GM21576 (cell line): ENCODE results near the gene DISC1.

Experiments
- ATAC-seq: cut with Tn5 transposase; IDR thresholded peaks from one replicate; pipeline ENCODE4 v1.9.1; 2021; ENCODE audit warnings: mild to moderate bottlenecking, moderate library complexity; ENCODE audit not compliant: unreplicated experiment

Gene DISC1

GRCh38 chr1:231971397-231972110, 345.0 kb downstream of the DISC1 start:
- ATAC-seq, result no peak

DNA sequence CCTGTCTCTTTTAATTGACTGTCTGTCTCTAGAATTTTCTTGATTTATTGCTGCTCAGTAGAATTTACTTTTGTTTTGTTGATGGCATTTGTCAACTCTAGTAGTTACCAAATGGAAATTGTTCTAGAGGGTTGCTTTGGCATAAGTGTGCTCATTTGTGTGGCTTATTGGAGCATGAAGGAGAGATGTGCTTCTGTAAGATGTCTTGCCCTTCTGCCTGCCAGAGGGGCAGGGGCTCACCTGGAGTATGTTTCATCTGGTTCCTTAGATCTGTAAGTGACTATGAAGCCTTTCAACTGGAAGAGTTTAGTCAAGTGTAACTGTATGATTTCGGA, 345.5 kb downstream of the DISC1 start:
- no peak for ATAC-seq

DNA sequence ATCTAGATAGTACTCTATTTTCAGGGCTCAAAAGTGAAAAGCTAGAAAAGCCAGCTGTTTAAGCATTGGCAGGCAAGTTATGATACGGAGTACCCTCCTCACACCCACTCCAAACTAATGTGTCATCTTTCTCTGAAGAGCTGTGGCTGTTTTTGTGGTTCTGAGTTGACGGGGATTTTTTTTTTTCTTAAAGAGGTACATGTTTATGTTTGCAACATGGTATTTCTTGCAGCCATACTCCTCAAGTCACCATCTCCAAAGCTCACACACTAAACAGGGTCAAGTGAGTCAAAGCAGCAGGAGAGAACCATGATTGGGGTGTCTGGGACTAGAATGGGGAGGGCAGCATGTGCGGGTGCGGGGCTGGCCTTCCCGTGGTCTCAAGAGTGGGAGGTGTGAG, 347.2 kb downstream of the DISC1 start:
- ATAC-seq, result no peak

DNA sequence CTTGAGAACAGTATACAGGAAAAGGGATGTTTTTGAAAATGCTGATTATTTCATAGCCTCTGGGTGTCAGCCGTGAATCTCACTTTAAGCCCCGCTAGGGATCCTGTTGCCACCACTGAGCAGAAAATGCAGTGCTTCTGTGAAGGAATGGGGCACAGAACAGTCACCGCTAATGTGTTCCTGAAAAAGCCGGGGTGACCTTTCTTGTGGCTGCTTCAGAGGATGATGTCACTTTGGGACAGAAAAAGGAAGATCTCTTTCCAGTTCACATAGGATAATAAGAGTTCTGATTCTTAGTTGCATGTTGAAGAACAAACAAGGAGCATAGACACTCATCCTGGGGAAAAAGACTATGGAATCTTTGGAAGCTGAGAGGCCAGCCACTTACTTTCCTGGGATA, 349.6 kb downstream of the DISC1 start:
- no peak for ATAC-seq

DNA sequence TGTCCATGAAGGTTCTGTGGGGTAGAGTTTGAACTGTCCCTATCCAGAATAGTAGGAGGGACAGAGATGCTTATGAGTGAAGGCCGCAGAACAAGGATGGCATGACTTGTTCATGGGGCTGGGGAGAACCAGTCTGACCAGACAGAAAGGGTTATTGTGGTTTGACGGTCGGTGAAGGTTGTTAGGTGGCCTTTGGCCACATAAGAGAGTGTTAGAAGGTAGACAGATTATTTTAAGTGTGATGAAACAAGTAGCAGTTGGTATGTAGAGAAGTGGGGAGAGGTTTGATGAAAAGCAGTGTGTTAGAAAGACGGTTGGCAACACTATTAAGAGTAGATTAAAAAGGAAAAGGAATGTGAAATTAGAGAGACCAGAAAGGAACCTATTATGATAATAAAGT, 355.1 kb downstream of the DISC1 start:
- ATAC-seq, result no peak

- no peak for ATAC-seq
These were observed 356.4 kb downstream of the DISC1 start for GRCh38 chr1:231982871-231983587.

GRCh38 chr1:231983588-231984193, 357.1 kb downstream of the DISC1 start:
- no peak for ATAC-seq

- ATAC-seq, result no peak
These were observed 358.9 kb downstream of the DISC1 start for GRCh38 chr1:231985296-231986023.

DNA sequence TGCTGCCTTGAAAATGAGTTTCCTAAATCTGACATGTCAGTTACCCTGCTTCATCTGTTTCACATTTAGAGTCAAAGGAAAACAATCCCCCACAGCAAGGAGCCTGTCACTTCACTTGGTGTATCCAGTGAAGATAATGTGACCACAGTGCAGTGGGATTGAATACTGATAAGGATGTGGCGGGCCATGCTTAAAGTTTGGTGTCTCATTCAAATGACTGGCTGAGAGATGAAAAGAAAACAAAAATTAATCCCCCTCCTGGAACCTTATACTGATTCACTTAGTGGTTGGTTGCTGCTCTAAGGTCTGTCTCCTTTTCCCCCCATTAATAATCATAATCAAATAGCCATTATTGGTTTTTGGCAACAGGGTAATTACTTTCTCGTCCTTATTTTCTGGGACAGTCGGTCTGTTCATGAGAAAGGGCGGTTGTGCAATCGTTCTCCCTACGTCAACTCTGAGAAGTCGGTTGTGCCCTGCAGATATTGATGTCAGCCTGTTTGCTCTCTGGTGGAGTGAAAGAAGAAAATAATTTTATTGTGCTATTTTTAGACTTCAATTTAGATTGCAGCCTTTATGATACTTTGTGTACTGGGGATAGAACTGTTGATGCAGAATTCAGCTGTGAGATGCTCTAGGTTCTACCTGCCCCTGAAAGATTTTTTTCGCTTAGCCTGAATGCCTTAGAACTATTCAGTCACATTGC, 360.2 kb downstream of the DISC1 start:
- no peak for ATAC-seq

DNA sequence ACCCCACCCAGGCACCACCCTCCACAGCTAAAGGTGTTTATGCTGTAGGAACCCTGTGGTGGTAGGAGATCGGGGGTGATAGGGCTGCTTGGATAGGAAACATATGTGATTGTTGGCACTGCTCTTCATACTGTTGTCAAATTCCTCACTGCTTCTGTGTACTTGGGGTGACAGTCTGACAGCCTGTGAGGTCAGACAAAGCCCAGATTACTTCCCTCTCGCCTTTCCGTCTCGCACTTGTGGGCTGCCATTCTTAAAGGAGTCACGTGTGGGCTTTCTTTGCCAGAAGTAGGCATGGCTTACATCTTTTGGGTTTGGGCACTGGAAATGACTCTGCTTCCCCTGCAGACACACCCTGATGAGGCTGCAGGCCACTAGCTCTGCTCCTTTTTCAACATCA, 363.8 kb downstream of the DISC1 start:
- ATAC-seq, result no peak

DNA sequence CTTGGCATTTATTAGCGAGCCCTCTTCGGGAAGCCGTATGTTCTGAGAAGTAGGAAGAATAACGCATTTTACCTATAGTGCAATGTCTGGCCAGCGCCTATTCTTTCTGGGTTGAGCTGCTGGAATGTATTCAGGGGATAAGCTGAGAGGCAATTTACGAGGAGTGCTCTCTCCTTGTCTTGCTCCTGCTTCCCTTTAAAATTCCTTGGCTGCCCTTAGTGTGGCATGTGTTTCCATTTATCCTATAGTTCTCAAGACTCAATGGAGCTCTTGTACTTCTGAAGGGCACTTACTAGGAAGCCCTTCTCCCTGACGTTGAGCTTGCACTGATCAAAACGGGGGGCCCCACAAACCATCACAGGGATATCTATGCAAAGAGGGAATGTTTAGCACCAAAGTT, 364.6 kb downstream of the DISC1 start:
- no peak for ATAC-seq

GRCh38 chr1:231993968-231994455, 367.4 kb downstream of the DISC1 start:
- no peak for ATAC-seq

- no peak for ATAC-seq
These were observed 372.2 kb downstream of the DISC1 start for GRCh38 chr1:231998791-231999190.

DNA sequence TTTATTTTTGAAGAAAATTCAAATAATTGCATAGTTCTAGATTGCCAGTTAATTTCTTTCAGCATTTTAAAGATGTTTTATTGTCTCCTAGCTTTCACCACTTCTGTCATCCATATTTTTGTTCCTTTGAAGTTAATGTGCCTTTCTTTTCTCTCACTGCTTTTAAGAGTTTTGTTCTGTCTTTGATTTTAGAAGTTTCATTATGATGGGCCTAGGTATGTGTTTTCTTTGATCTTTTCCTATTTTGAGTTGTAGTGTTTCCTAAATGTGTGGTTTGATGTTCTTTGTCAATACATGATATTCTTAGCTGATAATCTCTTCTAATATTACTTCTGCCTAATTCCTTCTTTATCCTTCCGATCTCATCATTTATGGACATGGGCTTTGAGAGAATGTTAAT, 378.7 kb downstream of the DISC1 start:
- no peak for ATAC-seq

DNA sequence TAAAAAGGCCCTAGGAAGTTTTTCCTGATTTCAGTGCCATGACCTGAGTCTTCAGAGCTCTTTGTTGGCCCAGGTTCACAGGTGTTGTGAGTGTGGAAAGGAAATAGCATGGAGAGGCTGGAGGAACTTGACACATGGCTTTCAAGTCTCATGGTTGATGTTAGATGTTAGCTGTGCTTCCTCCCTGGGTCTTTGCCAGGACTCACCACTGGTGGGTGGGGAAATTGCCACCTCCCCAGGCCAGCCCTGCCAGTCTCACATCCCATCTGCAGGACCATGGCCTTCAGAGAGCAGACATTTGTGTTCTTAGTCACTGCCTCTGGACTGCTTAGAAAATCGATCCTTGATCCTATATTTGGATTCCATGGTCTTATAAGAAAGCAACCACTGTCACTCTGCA, 383.2 kb downstream of the DISC1 start:
- ATAC-seq, result no peak

GRCh38 chr1:232011961-232012360, 385.4 kb downstream of the DISC1 start:
- no peak for ATAC-seq

GRCh38 chr1:232012773-232013386, 386.3 kb downstream of the DISC1 start:
- ATAC-seq, result no peak

GRCh38 chr1:232014941-232015340, 388.4 kb downstream of the DISC1 start:
- ATAC-seq, result no peak

DNA sequence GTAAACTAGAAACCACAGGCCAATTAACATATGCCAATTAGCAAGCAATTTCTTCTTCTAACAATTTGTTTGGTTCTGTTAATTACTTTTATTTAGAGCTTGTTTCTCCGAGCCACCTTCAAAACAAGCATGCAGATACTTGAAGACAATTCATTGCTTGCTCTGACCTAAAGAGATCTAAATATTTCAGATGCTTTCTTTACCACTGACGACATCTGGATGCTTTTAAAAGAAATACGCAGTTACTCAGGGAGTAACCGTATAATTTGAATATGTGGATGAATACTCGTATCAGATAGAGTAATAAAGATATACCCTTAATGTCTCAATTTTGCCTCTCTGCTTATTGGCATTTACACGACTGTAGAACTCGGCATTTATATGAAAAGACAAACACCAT, 390.0 kb downstream of the DISC1 start:
- ATAC-seq, result no peak

GRCh38 chr1:232017057-232017456, 390.5 kb downstream of the DISC1 start:
- no peak for ATAC-seq
